DMS 273 (cell line): ENCODE measurements around the gene CTNNBL1.

ENCODE experiments used
- DNase-seq: peaks from one replicate; lab custom pipeline; 2025; ENCODE audit not compliant: unreplicated experiment; lab: John Stamatoyannopoulos, UW

CTNNBL1 gene

GRCh38 chr20:37774156-37774555 is 80.3 kb downstream of the CTNNBL1 start:
- no peak for DNase-seq

GRCh38 chr20:37775200-37775599 is 81.4 kb downstream of the CTNNBL1 start:
- DNase-seq, result peak; percentile 66

- no peak for DNase-seq
Measured at GRCh38 chr20:37776049-37776448, 82.2 kb downstream of the CTNNBL1 start.

- no peak for DNase-seq
Measured at GRCh38 chr20:37776526-37776925, 82.7 kb downstream of the CTNNBL1 start.

GRCh38 chr20:37777012-37777950 is 83.5 kb downstream of the CTNNBL1 start:
- DNase-seq, result peak; percentile 58

- no peak for DNase-seq
Measured at GRCh38 chr20:37777988-37778659, 84.3 kb downstream of the CTNNBL1 start.

- no peak for DNase-seq
Measured at GRCh38 chr20:37781626-37782025, 87.8 kb downstream of the CTNNBL1 start.

GRCh38 chr20:37786043-37786442 is 92.2 kb downstream of the CTNNBL1 start:
- no peak for DNase-seq

- no peak for DNase-seq
Measured at GRCh38 chr20:37789408-37789807, 95.6 kb downstream of the CTNNBL1 start.

GRCh38 chr20:37790900-37791299 is 97.1 kb downstream of the CTNNBL1 start:
- no peak for DNase-seq

GRCh38 chr20:37796121-37796520 is 102.3 kb downstream of the CTNNBL1 start:
- DNase-seq, result no peak

GRCh38 chr20:37796733-37797132 is 102.9 kb downstream of the CTNNBL1 start:
- DNase-seq, result no peak

GRCh38 chr20:37797669-37798175 is 103.9 kb downstream of the CTNNBL1 start:
- no peak for DNase-seq

- no peak for DNase-seq
Measured at GRCh38 chr20:37798312-37798711, 104.5 kb downstream of the CTNNBL1 start.

GRCh38 chr20:37800618-37801017 is 106.8 kb downstream of the CTNNBL1 start:
- no peak for DNase-seq

GRCh38 chr20:37801921-37802320 is 108.1 kb downstream of the CTNNBL1 start:
- DNase-seq, result no peak

GRCh38 chr20:37803438-37804307 is 109.8 kb downstream of the CTNNBL1 start:
- no peak for DNase-seq

- no peak for DNase-seq
Measured at GRCh38 chr20:37804584-37805566, 111.0 kb downstream of the CTNNBL1 start.

- no peak for DNase-seq
Measured at GRCh38 chr20:37807471-37808232, 113.8 kb downstream of the CTNNBL1 start.
